ENCODE data around the gene FYB2.
"Not testable (repeated sequence)": the region's sequence is repeated elsewhere in the genome, so short reads cannot be mapped to it uniquely, and the experiment has no call there.

GRCh38 chr1:56774732-56775131 lies 44.5 kb downstream of the FYB2 start:
- TF ChIP-seq EZH2phosphoT487 (IDR thresholded peaks at IDR 0.05; ENCODE audit: low read depth, severe bottlenecking, unreplicated experiment); CTCF (IDR thresholded peaks at IDR 0.05; ENCODE audit: poor library complexity); EZH2 (IDR thresholded peaks at IDR 0.05; ENCODE audit: borderline replicate concordance): not testable (repeated sequence)
